HL-60/S4 treated with phorbol 12-myristate 13-acetate at 8.2 ng/mL for 4 days and 3 days (cell line): ENCODE data around the gene NFATC4.

Source experiments
- in situ Hi-C: fragments of 300-500 bp; cut with MboI; formaldehyde crosslinking; loops from 2 replicates; pipeline ENCODE4 v1.15.0; 2022; ENCODE audit warnings: low sequenced_read_pairs

Gene NFATC4

DNA sequence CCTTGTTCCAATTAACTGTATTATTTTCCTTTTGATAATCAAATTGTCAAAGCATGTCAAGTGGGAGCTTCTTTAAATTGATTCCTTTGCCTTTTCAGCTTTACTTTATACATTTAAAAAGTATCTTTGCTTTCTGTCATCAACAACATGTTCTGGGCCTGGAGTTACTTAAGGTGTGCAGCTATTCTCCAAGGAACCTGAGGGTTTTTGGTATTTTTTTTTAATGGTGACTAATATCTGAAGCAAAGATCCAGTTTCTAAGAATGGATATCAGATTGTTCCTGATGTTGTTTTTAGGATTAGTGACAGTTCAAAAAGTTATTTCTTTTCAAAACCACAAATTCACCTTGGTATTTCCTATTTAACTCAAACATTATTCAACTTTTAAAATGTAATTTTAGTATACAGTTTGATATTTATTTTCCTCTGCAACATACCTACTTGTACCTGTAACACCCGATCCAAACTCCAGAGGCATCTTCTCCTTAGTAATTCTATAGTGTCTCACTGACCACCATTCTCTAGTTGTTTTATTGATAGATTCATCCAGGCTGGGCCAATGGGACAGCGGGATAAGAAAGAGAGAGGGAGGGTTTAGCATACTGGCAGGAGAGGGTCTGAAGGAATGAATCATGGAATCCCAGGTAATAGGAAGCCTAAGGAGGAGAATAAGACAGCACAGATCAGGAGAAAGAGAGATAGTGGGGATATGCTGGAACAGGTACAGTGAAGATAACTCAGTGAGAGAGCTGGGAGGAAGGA lies 58.3 kb downstream of the NFATC4 start:
- in situ Hi-C loops = loop anchor here (25.0 kb wide), 1 partner anchor 189 kb away; the partner anchor contains the start of genes GMPR2, NEDD8 and TINF2

GRCh38 chr14:24426912-24427536 lies 59.0 kb downstream of the NFATC4 start:
- in situ Hi-C loops = loop anchor here (25.0 kb wide), 1 partner anchor 190 kb away; the partner anchor contains the start of genes GMPR2, NEDD8 and TINF2

GRCh38 chr14:24427537-24428508 lies 59.8 kb downstream of the NFATC4 start:
- in situ Hi-C loops = loop anchor here (25.0 kb wide), 1 partner anchor 191 kb away; the partner anchor contains the start of genes GMPR2, NEDD8 and TINF2

- in situ Hi-C loops = loop anchor here (25.0 kb wide), 1 partner anchor 192 kb away; the partner anchor contains the start of genes GMPR2, NEDD8 and TINF2
Observed at GRCh38 chr14:24428628-24429394, 60.8 kb downstream of the NFATC4 start.
